Mucosa of rectum (tissue), 2 donors: ENCODE data around the gene EME2.

Experiments used
- H3K27ac ChIP-seq, 2 donors: one replicate each; pipeline ENCODE4 v1.7.0; 2013; ENCODE audit warnings: inconsistent platforms in 2 of 2, low read depth in 2 of 2, low read length in 2 of 2
- H3K27me3 ChIP-seq, 2 donors: one replicate each; pipeline ENCODE4 v1.7.0; 2013; ENCODE audit warnings: low read length in 2 of 2; ENCODE audit not compliant: control insufficient read depth in 2 of 2, insufficient read depth in 2 of 2
- H3K36me3 ChIP-seq, 2 donors: one replicate each; pipeline ENCODE4 v1.7.0; 2013; ENCODE audit warnings: low read length in 2 of 2; ENCODE audit not compliant: control insufficient read depth in 2 of 2, insufficient read depth in 2 of 2
- H3K4me1 ChIP-seq, 2 donors: one replicate each; pipeline ENCODE4 v1.7.0; 2013; ENCODE audit warnings: low read length in 2 of 2, mild to moderate bottlenecking in 1 of 2; ENCODE audit not compliant: control insufficient read depth in 2 of 2, insufficient read depth in 2 of 2
- H3K4me3 ChIP-seq, 2 donors: one replicate each; pipeline ENCODE4 v1.7.0; 2013; ENCODE audit warnings: low read length in 2 of 2
- H3K9ac ChIP-seq, 2 donors: one replicate each; pipeline ENCODE4 v1.7.0; 2013; ENCODE audit warnings: low read length in 2 of 2, low read depth in 1 of 2, mild to moderate bottlenecking in 1 of 2
- H3K9me3 ChIP-seq, 2 donors: one replicate each; pipeline ENCODE4 v1.7.0; 2013; ENCODE audit warnings: low read length in 2 of 2; ENCODE audit not compliant: control insufficient read depth in 2 of 2
- donor health status: healthy.
- donor health status: Normal muscosa, but diverticular disease.

EME2 gene

GRCh38 chr16:1745181-1745899 is 27.3 kb upstream of the EME2 start:
- no peaks in the 10 kb centered on the region for H3K4me1 ChIP-seq
- H3K27ac ChIP-seq = no peak overlapping the region
- no peak overlapping the region for H3K9ac ChIP-seq
- no peaks in the 10 kb centered on the region for H3K27me3 ChIP-seq
- H3K36me3 ChIP-seq = peaks cover 44 to 51% of the 10 kb centered on the region in 2 donors
- H3K9me3 ChIP-seq = no peaks in the 10 kb centered on the region
- H3K4me3 ChIP-seq = no peak overlapping the region

- H3K4me1 ChIP-seq = no peaks in the 10 kb centered on the region
- H3K9ac ChIP-seq = no peak overlapping the region
- no peak overlapping the region for H3K4me3 ChIP-seq
- no peaks in the 10 kb centered on the region for H3K9me3 ChIP-seq
- peaks cover 46 to 48% of the 10 kb centered on the region in 2 donors for H3K36me3 ChIP-seq
- H3K27ac ChIP-seq = no peak overlapping the region
- no peaks in the 10 kb centered on the region for H3K27me3 ChIP-seq
Measured at GRCh38 chr16:1745900-1746692, 26.5 kb upstream of the EME2 start.

- Histone ChIP-seq H3K9me3 (no peaks in the 10 kb centered on the region), H3K4me3 (no peak overlapping the region), H3K27me3 (no peaks in the 10 kb centered on the region), H3K27ac (no peak overlapping the region), H3K36me3 (peaks cover 50 to 51% of the 10 kb centered on the region in 2 donors), H3K9ac (no peak overlapping the region), H3K4me1 (no peaks in the 10 kb centered on the region)
Measured at GRCh38 chr16:1746693-1747195, 25.9 kb upstream of the EME2 start.

GRCh38 chr16:1747934-1748333 is 24.7 kb upstream of the EME2 start:
- peaks cover 55 to 57% of the 10 kb centered on the region in 2 donors for H3K36me3 ChIP-seq
- no peaks in the 10 kb centered on the region for H3K9me3 ChIP-seq
- H3K27me3 ChIP-seq = no peaks in the 10 kb centered on the region
- H3K4me3 ChIP-seq = no peak overlapping the region
- no peaks in the 10 kb centered on the region for H3K4me1 ChIP-seq
- no peak overlapping the region for H3K9ac ChIP-seq
- no peak overlapping the region for H3K27ac ChIP-seq

GRCh38 chr16:1749152-1750117 is 23.2 kb upstream of the EME2 start:
- H3K27me3 ChIP-seq = no peaks in the 10 kb centered on the region
- H3K9ac ChIP-seq = no peak overlapping the region
- H3K36me3 ChIP-seq = peaks cover 50 to 53% of the 10 kb centered on the region in 2 donors
- no peak overlapping the region for H3K27ac ChIP-seq
- no peak overlapping the region for H3K4me3 ChIP-seq
- no peaks in the 10 kb centered on the region for H3K9me3 ChIP-seq
- H3K4me1 ChIP-seq = no peaks in the 10 kb centered on the region

- H3K9ac ChIP-seq = no peak overlapping the region
- no peaks in the 10 kb centered on the region for H3K9me3 ChIP-seq
- peaks cover 0 to 3% of the 10 kb centered on the region in 2 donors for H3K4me1 ChIP-seq
- no peak overlapping the region for H3K27ac ChIP-seq
- H3K27me3 ChIP-seq = no peaks in the 10 kb centered on the region
- no peak overlapping the region for H3K4me3 ChIP-seq
- H3K36me3 ChIP-seq = peaks cover 39 to 42% of the 10 kb centered on the region in 2 donors
Measured at GRCh38 chr16:1751946-1752345, 20.7 kb upstream of the EME2 start.

GRCh38 chr16:1752853-1753252 is 19.8 kb upstream of the EME2 start:
- peaks cover 7 to 8% of the 10 kb centered on the region in 2 donors for H3K4me1 ChIP-seq
- H3K9ac ChIP-seq = no peak overlapping the region
- H3K36me3 ChIP-seq = peaks cover 31 to 35% of the 10 kb centered on the region in 2 donors
- no peaks in the 10 kb centered on the region for H3K9me3 ChIP-seq
- no peak overlapping the region for H3K27ac ChIP-seq
- H3K27me3 ChIP-seq = no peaks in the 10 kb centered on the region
- H3K4me3 ChIP-seq = no peak overlapping the region

GRCh38 chr16:1754204-1754603 is 18.4 kb upstream of the EME2 start:
- Histone ChIP-seq H3K4me3 (no peak overlapping the region), H3K4me1 (peaks cover 13 to 15% of the 10 kb centered on the region in 2 donors), H3K9me3 (no peaks in the 10 kb centered on the region), H3K27me3 (no peaks in the 10 kb centered on the region), H3K27ac (no peak overlapping the region), H3K36me3 (peaks cover 17 to 23% of the 10 kb centered on the region in 2 donors), H3K9ac (no peak overlapping the region)

GRCh38 chr16:1757714-1758461 is 14.7 kb upstream of the EME2 start:
- H3K36me3 ChIP-seq = peaks cover 11 to 15% of the 10 kb centered on the region in 2 donors
- H3K4me3 ChIP-seq = peak overlapping the region; percentile 15 to 34
- peak overlapping the region; percentile 81 for H3K27ac ChIP-seq
- H3K27me3 ChIP-seq = no peaks in the 10 kb centered on the region
- H3K9me3 ChIP-seq = no peaks in the 10 kb centered on the region
- H3K9ac ChIP-seq = peak overlapping the region in 1 of 2 donors; percentile 62
- H3K4me1 ChIP-seq = peaks cover 13 to 15% of the 10 kb centered on the region in 2 donors
